Osteocyte (in vitro differentiated cells): ENCODE results near the gene CDIP1. TPM values are rescaled to one million over a fixed set of nuclear protein-coding genes. Genes with fewer than 3 reads are reported as not detected.

Experiments used
- DNase-seq: peaks from one replicate; pipeline ENCODE4 v3.0.0; 2021; ENCODE audit warnings: mixed read lengths; ENCODE audit not compliant: unreplicated experiment; ENCODE audit errors: extremely low spot score
- H3K27ac Mint-ChIP-seq: one replicate; pipeline ENCODE4 v1.8.0; 2021; ENCODE audit warnings: mild to moderate bottlenecking, mixed read lengths; ENCODE audit not compliant: unreplicated experiment
- H3K27me3 Mint-ChIP-seq: one replicate; pipeline ENCODE4 v1.8.0; 2021; ENCODE audit warnings: mixed read lengths; ENCODE audit not compliant: unreplicated experiment
- H3K36me3 Mint-ChIP-seq: one replicate; pipeline ENCODE4 v1.8.0; 2021; ENCODE audit warnings: mixed read lengths; ENCODE audit not compliant: unreplicated experiment
- H3K4me1 Mint-ChIP-seq: one replicate; pipeline ENCODE4 v1.8.0; 2021; ENCODE audit warnings: mixed read lengths; ENCODE audit not compliant: unreplicated experiment
- H3K4me3 Mint-ChIP-seq: one replicate; pipeline ENCODE4 v1.8.0; 2021; ENCODE audit warnings: mild to moderate bottlenecking, moderate library complexity, mixed read lengths; ENCODE audit not compliant: unreplicated experiment
- H3K9me3 Mint-ChIP-seq: one replicate; pipeline ENCODE4 v1.8.0; 2021; ENCODE audit warnings: mixed read lengths; ENCODE audit not compliant: unreplicated experiment
- CTCF ChIP-seq: fragments of 200-600 bp; sonication (generic); IDR thresholded peaks from 2 replicates; pipeline ENCODE4 v1.5.0; 2021; ENCODE audit warnings: antibody characterized with exemption, mild to moderate bottlenecking, moderate library complexity
- total RNA-seq: library from RNA; stranded (reverse); gene quantifications from 2 replicates; pipeline ENCODE4 v1.2.1, GENCODE V29; 2021

Gene CDIP1
- total RNA-seq, 1 donor from 2014 or later, result 28.9 TPM

DNA sequence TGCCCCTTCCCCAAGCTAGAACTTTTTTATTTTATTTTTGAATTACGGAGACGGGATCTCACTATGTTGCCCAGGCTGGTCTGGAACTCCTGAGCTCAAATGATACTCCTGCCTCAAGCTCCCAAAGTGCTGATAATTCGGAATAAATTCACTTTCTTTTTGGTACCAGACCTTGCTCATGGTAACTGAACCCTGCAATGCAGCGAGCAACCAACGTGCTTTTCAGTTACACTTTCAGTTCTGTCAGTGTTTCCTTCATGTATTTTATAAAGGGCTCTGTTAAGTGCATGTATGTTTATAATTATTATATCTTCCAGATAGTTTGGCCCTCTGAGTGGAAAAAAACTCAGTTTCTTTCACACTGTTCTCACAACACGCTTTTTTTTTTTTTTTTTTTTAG, 31.5 kb upstream of the CDIP1 start:
- Mint-ChIP-seq H3K4me3 (no peak overlapping the region), H3K27ac (no peak overlapping the region), H3K9me3 (no peaks in the 10 kb centered on the region), H3K27me3 (peaks cover 26% of the 10 kb centered on the region), H3K36me3 (no peaks in the 10 kb centered on the region), H3K4me1 (peaks cover 3% of the 10 kb centered on the region)
- TF ChIP-seq CTCF, result no peak
- DNase-seq, result no peak

DNA sequence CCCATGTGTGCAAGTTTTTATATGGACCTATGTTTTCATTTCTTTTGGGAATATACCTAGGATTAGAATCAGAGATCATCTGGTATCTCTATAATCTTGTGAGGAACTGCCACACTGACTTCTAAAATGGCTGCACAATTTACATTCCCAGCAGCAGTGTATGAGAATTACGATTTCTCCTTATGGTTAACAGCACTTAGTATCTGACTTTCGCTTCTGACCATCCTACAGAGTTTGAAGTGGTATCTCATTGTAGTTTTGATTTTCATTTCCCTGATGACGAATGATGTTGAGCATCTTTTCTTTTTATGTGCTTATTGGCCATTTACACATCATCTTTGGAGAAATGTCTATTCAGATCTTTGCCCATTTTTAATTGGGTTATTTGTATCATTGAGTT, 27.6 kb upstream of the CDIP1 start:
- no peak for DNase-seq
- Mint-ChIP-seq H3K27me3 (peaks cover 36% of the 10 kb centered on the region), H3K36me3 (no peaks in the 10 kb centered on the region), H3K9me3 (no peaks in the 10 kb centered on the region), H3K27ac (no peak overlapping the region), H3K4me3 (no peak overlapping the region), H3K4me1 (peaks cover 3% of the 10 kb centered on the region)
- TF ChIP-seq CTCF, result no peak

DNA sequence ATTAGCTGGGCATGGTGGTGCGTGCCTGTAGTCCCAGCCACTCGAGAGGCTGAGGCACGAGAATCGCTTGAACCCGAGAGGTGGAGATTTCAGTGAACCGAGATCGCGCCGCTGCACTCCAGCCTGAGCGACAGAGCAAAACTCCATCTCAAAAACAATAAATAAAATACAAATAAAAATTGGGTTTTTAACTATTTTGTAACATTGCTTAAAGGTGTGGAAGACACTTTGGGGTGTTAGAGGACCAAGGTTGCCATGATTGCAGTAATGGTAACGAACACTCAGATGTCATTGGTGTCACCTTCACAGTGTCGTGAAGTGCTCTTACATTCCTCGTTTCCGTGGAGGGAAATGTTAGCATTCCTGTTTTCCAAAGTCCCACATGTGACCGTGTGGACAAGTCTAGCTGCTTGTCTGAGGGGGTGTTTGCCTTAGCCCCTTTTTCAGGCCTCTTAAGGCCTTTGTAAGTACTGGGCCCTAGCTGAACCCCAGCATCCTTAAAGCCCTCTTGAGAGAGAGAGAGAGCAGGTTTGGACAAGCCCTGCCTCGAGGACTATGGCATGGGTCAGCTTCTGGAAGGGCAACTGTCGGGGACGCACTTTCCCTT, 26.2 kb upstream of the CDIP1 start:
- Mint-ChIP-seq H3K36me3 (no peaks in the 10 kb centered on the region), H3K4me3 (no peak overlapping the region), H3K27ac (no peak overlapping the region), H3K27me3 (peaks cover 30% of the 10 kb centered on the region), H3K9me3 (no peaks in the 10 kb centered on the region), H3K4me1 (no peaks in the 10 kb centered on the region)
- no peak for TF ChIP-seq CTCF
- DNase-seq, result no peak

DNA sequence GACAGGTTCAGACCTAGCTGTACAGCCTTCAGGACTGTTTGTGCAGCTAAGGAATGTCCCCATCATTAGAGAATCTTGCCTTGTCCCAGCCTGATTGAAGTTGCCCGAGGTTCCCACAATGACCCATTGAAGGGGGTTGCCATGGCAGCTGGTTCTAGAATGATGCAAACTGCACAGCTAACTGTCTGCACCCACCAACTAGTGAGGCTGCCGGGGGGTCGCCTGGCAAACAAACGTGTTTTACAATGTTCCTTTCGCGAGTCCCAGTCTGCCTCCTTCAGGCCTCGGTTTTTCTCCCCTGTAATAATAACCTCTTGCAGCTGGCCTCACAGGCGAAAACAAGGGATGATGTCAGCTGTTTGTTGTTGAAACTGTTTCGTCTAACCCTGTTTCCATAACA, 23.0 kb upstream of the CDIP1 start:
- Mint-ChIP-seq H3K4me3 (no peak overlapping the region), H3K36me3 (no peaks in the 10 kb centered on the region), H3K27me3 (peaks cover 26% of the 10 kb centered on the region), H3K27ac (no peak overlapping the region), H3K4me1 (no peaks in the 10 kb centered on the region), H3K9me3 (no peaks in the 10 kb centered on the region)
- DNase-seq, result no peak
- no peak for TF ChIP-seq CTCF

DNA sequence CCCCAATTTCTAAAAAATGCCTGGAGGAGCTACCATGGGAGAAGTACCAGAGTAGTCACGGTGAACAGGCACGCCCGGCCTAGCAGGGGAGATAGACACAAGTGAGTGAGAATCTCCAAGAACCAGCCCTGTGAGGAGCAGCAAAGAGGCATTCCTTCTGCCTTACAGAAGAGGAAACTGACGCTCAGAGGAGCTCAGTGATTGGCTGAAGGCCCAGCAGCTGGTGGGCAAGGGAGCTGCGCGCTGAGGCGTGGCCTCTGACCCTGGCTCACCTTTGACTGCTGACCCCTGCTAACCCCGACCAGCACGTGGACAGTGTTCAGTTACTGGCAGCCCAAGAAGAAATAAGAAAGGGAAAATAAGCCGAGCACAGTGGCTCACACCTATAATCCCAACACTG, 19.4 kb upstream of the CDIP1 start:
- no peak for DNase-seq
- no peak overlapping the region for H3K4me3 Mint-ChIP-seq
- H3K36me3 Mint-ChIP-seq, result no peaks in the 10 kb centered on the region
- no peak overlapping the region for H3K27ac Mint-ChIP-seq
- no peak for TF ChIP-seq CTCF
- no peaks in the 10 kb centered on the region for H3K9me3 Mint-ChIP-seq
- no peaks in the 10 kb centered on the region for H3K4me1 Mint-ChIP-seq
- H3K27me3 Mint-ChIP-seq, result peaks cover 8% of the 10 kb centered on the region
